D721Med (cell line): ENCODE measurements around the gene TP73.

ENCODE experiments used
- DNase-seq: peaks from one replicate; pipeline ENCODE4 v3.0.0; 2011; ENCODE audit warnings: low spot score; ENCODE audit not compliant: insufficient read length
- FAIRE-seq: peaks from 2 replicates; lab custom pipeline; 2011; peaks lifted over from hg19 to GRCh38; lab: Jason Lieb, UNC
- TF ChIP-seq, protein P1 (sequence below): IDR thresholded peaks from 2 replicates; pipeline ENCODE4 v1.5.1; 2012; ENCODE audit warnings: mild to moderate bottlenecking, control low read depth; ENCODE audit not compliant: insufficient read depth; ENCODE audit errors: missing control alignments

The TP73 gene

DNA sequence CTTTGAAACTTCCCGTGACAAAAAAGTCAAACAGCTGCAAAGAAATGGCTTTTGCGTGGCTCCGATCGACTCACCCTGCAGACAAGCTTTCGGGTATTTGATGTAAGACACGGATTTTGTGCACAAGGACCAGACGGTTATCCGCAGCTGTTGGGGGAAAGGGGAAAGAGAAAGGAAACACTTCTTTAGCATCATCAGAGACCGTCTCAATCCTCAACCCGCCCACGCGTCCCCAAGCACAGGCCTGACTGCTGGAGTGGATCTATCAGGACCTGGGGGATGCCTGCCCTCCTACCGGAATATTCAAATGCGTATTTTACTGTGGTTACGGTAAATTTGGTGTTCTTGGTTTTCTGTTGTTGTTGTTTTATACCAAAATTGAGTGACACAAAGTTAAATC is 13.6 kb upstream of the TP73 start:
- no peak for FAIRE-seq
- TF ChIP-seq, protein P1, sequence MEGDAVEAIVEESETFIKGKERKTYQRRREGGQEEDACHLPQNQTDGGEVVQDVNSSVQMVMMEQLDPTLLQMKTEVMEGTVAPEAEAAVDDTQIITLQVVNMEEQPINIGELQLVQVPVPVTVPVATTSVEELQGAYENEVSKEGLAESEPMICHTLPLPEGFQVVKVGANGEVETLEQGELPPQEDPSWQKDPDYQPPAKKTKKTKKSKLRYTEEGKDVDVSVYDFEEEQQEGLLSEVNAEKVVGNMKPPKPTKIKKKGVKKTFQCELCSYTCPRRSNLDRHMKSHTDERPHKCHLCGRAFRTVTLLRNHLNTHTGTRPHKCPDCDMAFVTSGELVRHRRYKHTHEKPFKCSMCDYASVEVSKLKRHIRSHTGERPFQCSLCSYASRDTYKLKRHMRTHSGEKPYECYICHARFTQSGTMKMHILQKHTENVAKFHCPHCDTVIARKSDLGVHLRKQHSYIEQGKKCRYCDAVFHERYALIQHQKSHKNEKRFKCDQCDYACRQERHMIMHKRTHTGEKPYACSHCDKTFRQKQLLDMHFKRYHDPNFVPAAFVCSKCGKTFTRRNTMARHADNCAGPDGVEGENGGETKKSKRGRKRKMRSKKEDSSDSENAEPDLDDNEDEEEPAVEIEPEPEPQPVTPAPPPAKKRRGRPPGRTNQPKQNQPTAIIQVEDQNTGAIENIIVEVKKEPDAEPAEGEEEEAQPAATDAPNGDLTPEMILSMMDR, result no peak
- no peak for DNase-seq

DNA sequence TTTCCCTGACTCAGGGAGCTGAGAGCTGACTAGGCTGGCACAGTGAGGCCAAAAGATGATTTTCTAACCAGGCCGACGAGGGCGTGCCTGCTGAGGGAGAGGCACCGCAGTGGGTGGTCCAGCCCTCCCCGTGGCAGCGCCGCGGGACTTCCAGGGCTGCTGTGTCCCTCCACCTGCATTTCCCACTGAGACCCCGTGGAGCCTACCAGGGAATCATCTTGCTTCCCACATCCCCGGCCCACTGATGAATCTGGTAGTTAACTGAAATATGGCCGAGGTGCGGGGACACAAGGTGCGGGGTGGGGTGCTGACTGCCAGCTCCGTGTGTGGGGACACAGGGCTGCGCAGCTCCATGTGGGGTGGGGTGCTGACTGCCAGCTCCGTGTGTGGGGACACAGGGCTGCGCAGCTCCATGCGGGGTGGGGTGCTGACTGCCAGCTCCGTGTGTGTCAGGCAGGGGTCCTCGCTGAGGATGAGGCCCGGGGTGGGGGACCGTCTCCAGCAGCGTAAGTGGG is 12.9 kb upstream of the TP73 start:
- FAIRE-seq, result no peak
- no peak for DNase-seq
- TF ChIP-seq, protein P1, result no peak

DNA sequence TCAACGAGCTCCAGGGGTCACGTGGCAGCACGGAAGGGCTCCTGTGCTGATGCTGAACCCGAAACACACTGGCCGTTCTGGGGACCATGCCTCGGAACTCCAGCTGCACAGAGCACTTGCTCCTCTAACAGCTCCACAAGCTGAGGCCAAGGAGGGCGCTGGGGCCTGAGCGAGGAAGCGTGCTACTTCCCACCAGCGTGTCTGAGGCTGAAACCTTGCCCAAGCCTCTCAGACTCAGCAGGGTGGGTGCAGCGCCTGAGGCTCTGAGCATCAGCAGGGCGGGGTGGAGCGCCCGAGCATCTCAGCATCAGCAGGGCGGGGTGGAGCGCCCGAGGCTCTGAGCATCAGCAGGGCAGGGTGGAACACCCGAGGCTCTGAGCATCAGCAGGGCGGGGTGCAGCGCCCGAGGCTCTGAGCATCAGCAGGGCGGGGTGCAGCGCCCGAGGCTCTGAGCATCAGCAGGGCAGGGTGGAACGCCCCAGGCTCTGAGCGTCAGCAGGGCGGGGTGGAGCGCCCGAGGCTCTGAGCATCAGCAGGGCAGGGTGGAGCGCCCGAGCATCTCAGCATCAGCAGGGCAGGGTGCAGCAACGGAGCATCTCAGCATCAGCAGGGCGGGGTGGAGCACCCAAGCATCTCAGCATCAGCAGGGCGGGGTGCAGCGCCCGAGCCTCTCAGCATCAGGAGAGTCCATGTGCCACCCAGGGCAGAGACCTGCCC is 12.0 kb upstream of the TP73 start:
- DNase-seq (no peak), FAIRE-seq (no peak)
- TF ChIP-seq, protein P1, result no peak

DNA sequence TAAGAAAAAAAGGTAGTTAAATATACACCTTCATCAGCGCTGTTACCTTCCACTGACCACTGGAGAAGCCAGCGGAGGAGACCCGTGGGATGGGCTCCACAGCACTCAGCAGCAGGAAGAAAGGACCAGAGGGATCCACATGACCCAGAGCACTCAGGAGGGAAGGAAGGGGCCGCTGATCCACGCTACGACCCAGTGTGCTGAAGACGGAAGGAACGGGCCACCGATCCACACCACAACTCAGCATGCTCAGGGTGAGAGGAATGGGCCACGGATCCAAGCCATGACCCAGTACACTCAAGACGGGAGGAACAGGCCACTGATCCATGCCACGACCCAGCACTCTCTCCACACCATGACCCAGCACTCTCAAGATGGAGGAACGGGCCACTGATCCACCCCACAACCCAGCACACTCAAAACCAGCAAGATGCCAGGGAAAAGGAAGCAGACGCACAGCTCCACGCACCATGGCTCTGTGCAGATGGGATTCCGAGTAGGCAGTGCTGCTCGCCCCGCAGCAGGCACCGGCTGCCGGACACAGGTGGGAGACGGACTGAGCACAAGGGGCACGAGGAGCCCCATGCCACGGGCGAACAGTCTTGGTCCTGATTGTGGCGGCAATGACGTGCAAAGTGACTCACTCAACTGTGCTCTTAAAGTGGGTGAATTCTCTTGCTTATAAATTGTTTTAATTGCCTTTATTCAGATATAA is 11.1 kb upstream of the TP73 start:
- TF ChIP-seq, protein P1, result no peak
- DNase-seq (no peak), FAIRE-seq (no peak)

DNA sequence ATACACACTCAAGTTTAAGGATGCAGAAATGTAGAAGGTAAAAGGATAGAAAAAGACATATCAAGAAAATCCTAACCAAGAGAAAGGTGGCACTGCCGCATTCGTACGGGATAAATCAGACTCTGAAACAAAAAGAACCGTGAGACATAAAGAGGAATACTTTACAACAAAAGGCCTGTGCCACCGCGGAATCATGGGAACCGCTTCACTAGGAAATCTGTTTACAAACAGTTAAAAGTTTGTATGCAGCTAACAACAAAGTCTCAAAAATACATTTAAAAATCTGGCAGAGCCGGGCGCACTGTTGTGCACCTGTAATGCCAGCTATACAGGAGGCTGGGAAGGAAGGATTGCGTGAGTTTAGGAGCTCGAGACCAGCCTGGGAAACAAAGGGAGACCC is 10.5 kb upstream of the TP73 start:
- TF ChIP-seq, protein P1, result no peak
- no peak for DNase-seq
- no peak for FAIRE-seq

DNA sequence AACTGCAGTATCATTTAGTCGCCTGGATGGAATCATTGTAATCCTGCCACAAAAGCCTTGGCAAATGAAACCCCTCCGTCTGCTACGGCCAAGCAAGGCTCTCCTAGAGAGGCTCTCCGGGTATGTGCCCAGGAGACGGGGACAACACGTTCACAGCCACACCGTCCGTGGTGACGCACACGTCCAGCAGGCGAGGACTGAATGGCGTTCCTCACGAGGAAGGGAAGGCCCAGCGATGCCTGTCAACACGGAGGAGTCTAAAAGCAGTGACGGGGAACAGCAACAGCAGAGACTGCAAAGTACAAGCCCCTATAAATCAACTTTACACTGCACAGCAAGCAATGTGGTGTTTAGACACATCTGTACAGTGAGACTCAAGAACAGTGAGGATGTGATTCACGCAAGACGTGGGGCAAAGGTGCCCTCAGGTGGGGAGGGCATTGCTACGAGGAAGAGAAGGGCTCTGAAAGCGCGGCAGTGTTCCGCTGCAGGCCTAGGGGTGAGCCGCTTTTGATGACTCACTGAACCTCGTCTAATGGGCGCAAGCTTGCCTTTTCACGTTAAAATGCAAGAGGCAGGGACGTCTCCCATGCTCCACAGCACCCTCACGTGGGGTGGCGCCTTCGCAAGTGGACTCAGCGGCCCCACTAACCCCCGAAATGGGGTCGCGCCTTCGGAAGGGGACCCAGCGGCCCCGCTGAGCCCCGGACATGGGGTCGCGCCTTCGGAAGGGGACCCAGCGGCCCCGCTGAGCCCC is 9.2 kb upstream of the TP73 start:
- DNase-seq (no peak), FAIRE-seq (no peak)
- TF ChIP-seq, protein P1, result no peak
